Activated gamma-delta T cell treated with anti-CD3 and anti-CD28 coated beads, Interleukin-2, amount 50 U/mL, for 16 hours (primary cell): ENCODE data around the gene SETMAR.
A peak's percentile ranks its signal among the peaks of the same experiment; 100 is the strongest.
"Not testable (repeated sequence)": the region's sequence is repeated elsewhere in the genome, so short reads cannot be mapped to it uniquely, and the experiment has no call there.

ENCODE experiments used
- DNase-seq: peaks from one replicate; pipeline ENCODE4 v3.0.0-alpha.2; 2020; ENCODE audit warnings: low read depth

SETMAR gene

GRCh38 chr3:4313606-4314293 lies 10.6 kb downstream of the SETMAR start:
- DNase-seq: no peak

GRCh38 chr3:4314688-4315087 lies 11.5 kb downstream of the SETMAR start:
- no peak for DNase-seq

- no peak for DNase-seq
Measured at GRCh38 chr3:4320096-4320911, 17.1 kb downstream of the SETMAR start.

GRCh38 chr3:4321732-4322131 lies 18.6 kb downstream of the SETMAR start:
- no peak for DNase-seq

- no peak for DNase-seq
Measured at GRCh38 chr3:4322635-4323034, 19.5 kb downstream of the SETMAR start.

GRCh38 chr3:4323246-4324027 lies 20.3 kb downstream of the SETMAR start:
- no peak for DNase-seq

GRCh38 chr3:4326868-4327267 lies 23.7 kb downstream of the SETMAR start:
- no peak for DNase-seq

- DNase-seq: not testable (repeated sequence)
Measured at GRCh38 chr3:4329806-4330205, 26.6 kb downstream of the SETMAR start.

- no peak for DNase-seq
Measured at GRCh38 chr3:4332111-4332510, 28.9 kb downstream of the SETMAR start.

- DNase-seq: no peak
Measured at GRCh38 chr3:4332574-4332973, 29.4 kb downstream of the SETMAR start.

GRCh38 chr3:4332991-4333390 lies 29.8 kb downstream of the SETMAR start:
- DNase-seq: no peak

GRCh38 chr3:4334548-4334947 lies 31.4 kb downstream of the SETMAR start:
- DNase-seq: no peak

- no peak for DNase-seq
Measured at GRCh38 chr3:4335840-4336562, 32.8 kb downstream of the SETMAR start.

GRCh38 chr3:4336850-4337546 lies 33.8 kb downstream of the SETMAR start:
- DNase-seq: no peak

GRCh38 chr3:4338751-4339150 lies 35.6 kb downstream of the SETMAR start:
- no peak for DNase-seq

- no peak for DNase-seq
Measured at GRCh38 chr3:4340077-4340410, 36.9 kb downstream of the SETMAR start.

GRCh38 chr3:4340411-4341335 lies 37.5 kb downstream of the SETMAR start:
- no peak for DNase-seq

GRCh38 chr3:4341336-4341675 lies 38.1 kb downstream of the SETMAR start:
- no peak for DNase-seq

- no peak for DNase-seq
Measured at GRCh38 chr3:4343258-4343657, 40.1 kb downstream of the SETMAR start.

- DNase-seq: peak; percentile 39
Measured at GRCh38 chr3:4350789-4351163, 47.6 kb downstream of the SETMAR start.
